Measurements from ENCODE around the gene DDB1. TPM values are rescaled to one million over a fixed set of nuclear protein-coding genes. Genes with fewer than 3 reads are reported as not detected.
A peak's percentile ranks its signal among the peaks of the same experiment; 100 is the strongest.

Gene DDB1
- total and polyA plus RNA-seq, 9 of the 15 experiments (the other 6 are each of a cell fraction or from before 2014, with no cell fraction given): 172 to 361 (median 266) TPM

DNA sequence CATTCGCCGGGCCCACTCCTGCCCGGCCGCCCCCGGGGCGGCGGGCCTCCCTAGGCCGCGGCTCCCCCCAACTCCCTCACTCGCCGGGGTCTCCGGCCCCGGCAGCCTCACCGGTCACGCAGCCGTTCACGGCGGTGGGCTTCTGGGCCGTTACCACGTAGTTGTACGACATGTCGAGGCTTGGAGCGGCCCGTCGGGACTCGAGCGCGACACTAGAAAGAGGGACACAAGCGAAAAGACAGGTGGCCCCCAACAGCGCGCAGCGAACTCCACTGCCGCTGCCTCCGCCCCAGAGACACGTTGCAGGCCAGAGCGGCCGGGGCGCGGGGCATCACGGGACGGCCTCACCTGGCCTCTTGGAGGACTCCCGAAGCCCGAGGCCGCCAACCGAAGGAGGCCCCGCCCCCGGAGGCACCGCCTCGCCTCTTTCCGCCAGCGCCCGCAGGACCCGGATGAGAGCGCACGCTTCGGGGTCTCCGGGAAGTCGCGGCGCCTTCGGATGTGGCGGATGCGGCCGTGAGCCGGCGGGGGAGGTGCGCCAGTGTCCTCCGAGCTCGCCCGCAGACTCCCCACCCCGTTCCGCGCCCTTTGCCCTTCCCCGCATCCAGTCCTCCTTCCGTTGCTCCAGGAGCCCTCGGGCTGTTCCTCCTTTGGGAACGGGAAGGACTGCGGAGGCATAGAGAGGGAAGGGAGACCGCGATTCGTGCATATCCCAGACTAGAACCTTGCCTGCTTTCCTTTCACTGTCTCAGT lies at the start of gene DDB1, which contains the start of gene TKFC (continued):
- TF ChIP-seq EP400 (IDR thresholded peaks at IDR 0.05): peak; percentile 95
- no peak for TF ChIP-seq ZNF174 (CRISPR knock-in tag; IDR thresholded peaks at IDR 0.05)
- TF ChIP-seq, protein P1, sequence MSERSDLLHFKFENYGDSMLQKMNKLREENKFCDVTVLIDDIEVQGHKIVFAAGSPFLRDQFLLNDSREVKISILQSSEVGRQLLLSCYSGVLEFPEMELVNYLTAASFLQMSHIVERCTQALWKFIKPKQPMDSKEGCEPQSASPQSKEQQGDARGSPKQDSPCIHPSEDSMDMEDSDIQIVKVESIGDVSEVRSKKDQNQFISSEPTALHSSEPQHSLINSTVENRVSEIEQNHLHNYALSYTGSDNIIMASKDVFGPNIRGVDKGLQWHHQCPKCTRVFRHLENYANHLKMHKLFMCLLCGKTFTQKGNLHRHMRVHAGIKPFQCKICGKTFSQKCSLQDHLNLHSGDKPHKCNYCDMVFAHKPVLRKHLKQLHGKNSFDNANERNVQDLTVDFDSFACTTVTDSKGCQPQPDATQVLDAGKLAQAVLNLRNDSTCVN (CRISPR knock-in tag; IDR thresholded peaks at IDR 0.05): no peak
- TF ChIP-seq SMAD1 (IDR thresholded peaks at IDR 0.05; ENCODE audit: low read depth, low read length, partially characterized antibody): peak; percentile 48
- TF ChIP-seq ZKSCAN1 (IDR thresholded peaks at IDR 0.05; ENCODE audit: low read depth, low read length): no peak
- TF ChIP-seq CXXC5 (CRISPR knock-in tag; IDR thresholded peaks at IDR 0.05): peak; percentile 83
- peak; percentile 92 for TF ChIP-seq FIP1L1 (IDR thresholded peaks at IDR 0.05; ENCODE audit: low read depth, low read length, poor library complexity, severe bottlenecking)
- TF ChIP-seq, protein P2, sequence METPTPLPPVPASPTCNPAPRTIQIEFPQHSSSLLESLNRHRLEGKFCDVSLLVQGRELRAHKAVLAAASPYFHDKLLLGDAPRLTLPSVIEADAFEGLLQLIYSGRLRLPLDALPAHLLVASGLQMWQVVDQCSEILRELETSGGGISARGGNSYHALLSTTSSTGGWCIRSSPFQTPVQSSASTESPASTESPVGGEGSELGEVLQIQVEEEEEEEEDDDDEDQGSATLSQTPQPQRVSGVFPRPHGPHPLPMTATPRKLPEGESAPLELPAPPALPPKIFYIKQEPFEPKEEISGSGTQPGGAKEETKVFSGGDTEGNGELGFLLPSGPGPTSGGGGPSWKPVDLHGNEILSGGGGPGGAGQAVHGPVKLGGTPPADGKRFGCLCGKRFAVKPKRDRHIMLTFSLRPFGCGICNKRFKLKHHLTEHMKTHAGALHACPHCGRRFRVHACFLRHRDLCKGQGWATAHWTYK (CRISPR knock-in tag; IDR thresholded peaks at IDR 0.05): peak; percentile 32; the same call in 1 of the 2 replicates
- no peak; a peak in 1 of 4 replicates for TF ChIP-seq MLLT1 (IDR thresholded peaks at IDR 0.05)
- TF ChIP-seq TAF1 (IDR thresholded peaks at IDR 0.05; ENCODE audit: control insufficient read depth, extremely low read depth, insufficient read depth, low read length, severe bottlenecking): peak; percentile 93
- TF ChIP-seq USF1 (CRISPR knock-in tag; IDR thresholded peaks at IDR 0.05): peak; percentile 60
- TF ChIP-seq POLR2AphosphoS2 (IDR thresholded peaks at IDR 0.05; ENCODE audit: low read length): no peak
- peak; percentile 85 for TF ChIP-seq ZNF143 (CRISPR knock-in tag; IDR thresholded peaks at IDR 0.05)
- TF ChIP-seq KDM4B (IDR thresholded peaks at IDR 0.05; ENCODE audit: borderline replicate concordance in 2 of 2, low read depth in 1 of 2): peak in 1 of 2 experiments; percentile 55; a peak in 1 of 4 replicates
- TF ChIP-seq TCF3 (CRISPR knock-in tag; IDR thresholded peaks at IDR 0.05): peak; percentile 32; the same call in 1 of the 2 replicates
- no peak; the same call in 1 of the 2 replicates for TF ChIP-seq KLF1 (tag; IDR thresholded peaks at IDR 0.05)
- 0 out of 2 replicates have a peak, but pooled peaks have one; percentile 30 for TF ChIP-seq RNF2 (IDR thresholded peaks at IDR 0.05)
- no peak for TF ChIP-seq BACH1 (tag; IDR thresholded peaks at IDR 0.05)
